ENCODE data around the gene OR1F1. TPM values are rescaled to one million over a fixed set of nuclear protein-coding genes. Genes with fewer than 3 reads are reported as not detected.
"Not testable (repeated sequence)": the region's sequence is repeated elsewhere in the genome, so short reads cannot be mapped to it uniquely, and the experiment has no call there.

The OR1F1 gene
- total RNA-seq, 1 experiment from 2014 or later: 0.44 TPM

DNA sequence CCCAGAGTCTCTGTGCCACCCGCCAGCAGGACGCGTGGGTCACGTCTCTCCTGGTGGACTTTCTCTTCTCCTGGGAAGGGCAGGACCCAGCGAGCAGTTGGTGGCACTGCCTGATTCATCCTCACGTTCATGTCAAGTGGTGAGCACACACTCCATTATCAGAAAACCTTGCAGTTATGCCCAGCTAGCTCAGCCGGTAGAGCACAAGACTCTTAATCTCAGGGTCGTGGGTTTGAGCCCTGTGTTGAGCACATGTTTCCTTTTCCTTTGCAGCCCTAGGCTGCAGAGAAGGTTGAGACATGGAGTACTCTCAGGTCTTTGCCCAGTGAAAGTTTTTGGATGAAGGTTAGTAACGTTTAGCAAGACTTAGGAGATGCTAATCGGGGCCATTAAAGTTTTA lies 8.0 kb downstream of the OR1F1 start (continued):
- TF ChIP-seq, protein P1, sequence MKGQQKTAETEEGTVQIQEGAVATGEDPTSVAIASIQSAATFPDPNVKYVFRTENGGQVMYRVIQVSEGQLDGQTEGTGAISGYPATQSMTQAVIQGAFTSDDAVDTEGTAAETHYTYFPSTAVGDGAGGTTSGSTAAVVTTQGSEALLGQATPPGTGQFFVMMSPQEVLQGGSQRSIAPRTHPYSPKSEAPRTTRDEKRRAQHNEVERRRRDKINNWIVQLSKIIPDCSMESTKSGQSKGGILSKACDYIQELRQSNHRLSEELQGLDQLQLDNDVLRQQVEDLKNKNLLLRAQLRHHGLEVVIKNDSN (CRISPR knock-in tag; IDR thresholded peaks at IDR 0.05): no peak
- TF ChIP-seq NFYB (CRISPR knock-in tag; conservative IDR thresholded peaks at IDR 0.05; ENCODE audit: low read depth) (no peak), ELF4 (CRISPR knock-in tag; IDR thresholded peaks at IDR 0.05; ENCODE audit: low read depth) (no peak), JUN (CRISPR knock-in tag; IDR thresholded peaks at IDR 0.05) (no peak), ZNF423 (CRISPR knock-in tag; IDR thresholded peaks at IDR 0.05) (no peak), ZNF219 (CRISPR knock-in tag; IDR thresholded peaks at IDR 0.05; ENCODE audit: borderline replicate concordance) (no peak), ETV6 (CRISPR knock-in tag; IDR thresholded peaks at IDR 0.05) (no peak)
- TF ChIP-seq, protein P2, sequence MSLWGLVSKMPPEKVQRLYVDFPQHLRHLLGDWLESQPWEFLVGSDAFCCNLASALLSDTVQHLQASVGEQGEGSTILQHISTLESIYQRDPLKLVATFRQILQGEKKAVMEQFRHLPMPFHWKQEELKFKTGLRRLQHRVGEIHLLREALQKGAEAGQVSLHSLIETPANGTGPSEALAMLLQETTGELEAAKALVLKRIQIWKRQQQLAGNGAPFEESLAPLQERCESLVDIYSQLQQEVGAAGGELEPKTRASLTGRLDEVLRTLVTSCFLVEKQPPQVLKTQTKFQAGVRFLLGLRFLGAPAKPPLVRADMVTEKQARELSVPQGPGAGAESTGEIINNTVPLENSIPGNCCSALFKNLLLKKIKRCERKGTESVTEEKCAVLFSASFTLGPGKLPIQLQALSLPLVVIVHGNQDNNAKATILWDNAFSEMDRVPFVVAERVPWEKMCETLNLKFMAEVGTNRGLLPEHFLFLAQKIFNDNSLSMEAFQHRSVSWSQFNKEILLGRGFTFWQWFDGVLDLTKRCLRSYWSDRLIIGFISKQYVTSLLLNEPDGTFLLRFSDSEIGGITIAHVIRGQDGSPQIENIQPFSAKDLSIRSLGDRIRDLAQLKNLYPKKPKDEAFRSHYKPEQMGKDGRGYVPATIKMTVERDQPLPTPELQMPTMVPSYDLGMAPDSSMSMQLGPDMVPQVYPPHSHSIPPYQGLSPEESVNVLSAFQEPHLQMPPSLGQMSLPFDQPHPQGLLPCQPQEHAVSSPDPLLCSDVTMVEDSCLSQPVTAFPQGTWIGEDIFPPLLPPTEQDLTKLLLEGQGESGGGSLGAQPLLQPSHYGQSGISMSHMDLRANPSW (CRISPR knock-in tag; conservative IDR thresholded peaks at IDR 0.05; ENCODE audit: low read depth): no peak
- TF ChIP-seq, protein P3, sequence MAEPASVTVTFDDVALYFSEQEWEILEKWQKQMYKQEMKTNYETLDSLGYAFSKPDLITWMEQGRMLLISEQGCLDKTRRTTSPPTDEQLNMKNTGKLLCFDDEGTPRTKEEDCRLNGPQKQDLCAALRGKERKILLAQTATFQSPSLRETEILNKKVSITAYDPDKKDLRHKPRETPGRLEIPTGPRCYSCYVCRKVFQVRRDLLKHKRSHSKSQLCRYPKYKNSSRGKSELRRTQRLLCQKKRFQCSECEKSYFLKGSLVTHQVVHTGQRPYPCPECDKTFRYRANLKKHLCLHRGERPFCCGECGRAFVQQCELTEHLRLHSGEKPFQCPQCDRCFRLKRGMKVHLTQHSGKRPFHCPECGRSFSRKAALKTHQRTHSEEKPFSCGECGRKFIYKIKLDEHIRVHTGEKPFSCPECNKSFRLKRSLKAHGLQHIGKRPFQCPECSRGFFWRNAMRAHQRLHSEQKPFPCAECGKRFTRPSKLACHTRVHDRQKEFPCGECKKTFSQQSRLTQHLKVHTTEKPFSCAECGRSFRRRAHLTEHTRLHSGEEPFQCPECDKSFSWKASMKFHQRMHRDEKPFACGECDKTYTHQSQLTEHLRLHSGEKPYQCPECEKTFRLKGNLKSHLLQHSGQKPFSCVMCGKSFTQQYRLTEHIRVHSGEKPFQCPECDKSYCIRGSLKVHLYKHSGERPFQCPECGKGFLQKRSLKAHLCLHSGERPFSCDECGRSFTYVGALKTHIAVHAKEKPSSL (CRISPR knock-in tag; conservative IDR thresholded peaks at IDR 0.05): no peak
- TF ChIP-seq, protein P4, sequence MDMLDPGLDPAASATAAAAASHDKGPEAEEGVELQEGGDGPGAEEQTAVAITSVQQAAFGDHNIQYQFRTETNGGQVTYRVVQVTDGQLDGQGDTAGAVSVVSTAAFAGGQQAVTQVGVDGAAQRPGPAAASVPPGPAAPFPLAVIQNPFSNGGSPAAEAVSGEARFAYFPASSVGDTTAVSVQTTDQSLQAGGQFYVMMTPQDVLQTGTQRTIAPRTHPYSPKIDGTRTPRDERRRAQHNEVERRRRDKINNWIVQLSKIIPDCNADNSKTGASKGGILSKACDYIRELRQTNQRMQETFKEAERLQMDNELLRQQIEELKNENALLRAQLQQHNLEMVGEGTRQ (CRISPR knock-in tag; IDR thresholded peaks at IDR 0.05): no peak

DNA sequence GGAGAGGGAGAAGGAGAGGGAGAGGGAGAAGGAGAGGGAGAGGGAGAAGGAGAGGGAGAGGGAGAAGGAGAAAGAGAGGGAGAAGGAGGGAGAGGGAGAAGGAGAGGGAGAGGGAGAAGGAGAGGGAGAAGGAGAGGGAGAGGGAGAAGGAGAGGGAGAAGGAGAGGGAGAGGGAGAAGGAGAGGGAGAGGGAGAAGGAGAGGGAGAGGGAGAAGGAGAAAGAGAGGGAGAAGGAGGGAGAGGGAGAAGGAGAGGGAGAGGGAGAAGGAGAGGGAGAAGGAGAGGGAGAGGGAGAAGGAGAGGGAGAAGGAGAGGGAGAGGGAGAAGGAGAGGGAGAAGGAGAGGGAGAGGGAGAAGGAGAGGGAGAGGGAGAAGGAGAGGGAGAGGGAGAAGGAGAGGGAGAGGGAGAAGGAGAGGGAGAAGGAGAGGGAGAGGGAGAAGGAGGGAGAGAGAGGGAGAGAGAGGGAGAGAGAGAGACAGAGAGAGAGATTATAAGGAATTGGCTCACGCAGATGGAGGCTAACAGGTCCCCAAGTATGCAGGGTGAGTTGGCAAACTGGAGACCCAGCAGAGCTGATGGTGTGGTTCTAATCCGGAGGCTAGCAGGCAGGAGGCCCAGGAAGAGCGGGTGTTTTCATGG lies 9.8 kb downstream of the OR1F1 start:
- CTCF ChIA-PET, ATAC-seq: not testable (repeated sequence)

DNA sequence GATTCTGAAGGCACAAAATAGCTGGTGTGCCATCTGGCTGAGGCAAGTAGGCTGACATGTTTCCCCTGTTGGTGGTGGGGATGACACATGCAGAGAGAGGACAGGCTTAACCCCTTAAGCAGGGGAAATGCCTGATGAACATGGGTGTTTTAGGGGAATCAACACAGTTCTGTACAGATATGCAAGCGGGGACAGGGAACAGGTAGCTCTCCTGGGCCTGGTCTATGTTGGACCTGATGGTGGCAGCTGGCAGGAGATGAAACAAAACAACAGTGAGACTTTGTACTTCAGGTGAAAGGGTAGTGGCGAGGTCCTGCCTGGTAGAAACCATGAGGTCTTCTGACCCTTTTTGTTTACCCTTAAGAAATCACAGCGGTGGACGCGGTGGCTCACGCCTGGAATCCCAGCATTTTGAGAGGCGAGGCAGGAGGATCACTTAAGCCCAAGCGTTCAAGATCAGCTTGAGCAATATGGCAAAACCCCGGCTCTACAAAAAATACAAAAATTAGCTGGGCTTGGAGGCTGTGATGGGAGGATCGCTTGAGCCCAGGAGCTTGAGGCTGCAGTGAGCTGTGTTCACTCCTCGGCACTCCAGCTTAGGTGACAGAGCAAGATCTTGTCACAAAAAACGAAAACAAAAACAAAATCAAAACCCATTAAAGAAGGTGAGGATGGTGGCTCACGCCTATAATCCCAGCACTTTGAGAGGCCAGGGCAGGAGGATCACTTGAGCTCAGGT lies 10.5 kb downstream of the OR1F1 start:
- ChIA-PET CTCF (no interaction called here), POLR2A (no interaction called here)
- no peaks in the 10 kb centered on the region for H3K36me3 Mint-ChIP-seq
- ATAC-seq: no peak
- H3K27ac Mint-ChIP-seq: no peak overlapping the region
- no peak overlapping the region for H3K4me3 Mint-ChIP-seq
- DNase-seq (ENCODE audit: low spot score): no peak
- H3K9me3 Mint-ChIP-seq: peaks cover 8% of the 10 kb centered on the region
- H3K27me3 Mint-ChIP-seq (ENCODE audit: low read depth): peaks cover 74% of the 10 kb centered on the region
- no peak for TF ChIP-seq RELA (CRISPR knock-in tag; IDR thresholded peaks at IDR 0.05; ENCODE audit: borderline replicate concordance)
- no peak for TF ChIP-seq NR2C2 (CRISPR knock-in tag; IDR thresholded peaks at IDR 0.05)
- no peak for TF ChIP-seq ZNF396 (CRISPR knock-in tag; IDR thresholded peaks at IDR 0.05; ENCODE audit: borderline replicate concordance)
- TF ChIP-seq, protein P5, sequence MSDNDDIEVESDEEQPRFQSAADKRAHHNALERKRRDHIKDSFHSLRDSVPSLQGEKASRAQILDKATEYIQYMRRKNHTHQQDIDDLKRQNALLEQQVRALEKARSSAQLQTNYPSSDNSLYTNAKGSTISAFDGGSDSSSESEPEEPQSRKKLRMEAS (CRISPR knock-in tag; IDR thresholded peaks at IDR 0.05): no peak
- TF ChIP-seq, protein P6, sequence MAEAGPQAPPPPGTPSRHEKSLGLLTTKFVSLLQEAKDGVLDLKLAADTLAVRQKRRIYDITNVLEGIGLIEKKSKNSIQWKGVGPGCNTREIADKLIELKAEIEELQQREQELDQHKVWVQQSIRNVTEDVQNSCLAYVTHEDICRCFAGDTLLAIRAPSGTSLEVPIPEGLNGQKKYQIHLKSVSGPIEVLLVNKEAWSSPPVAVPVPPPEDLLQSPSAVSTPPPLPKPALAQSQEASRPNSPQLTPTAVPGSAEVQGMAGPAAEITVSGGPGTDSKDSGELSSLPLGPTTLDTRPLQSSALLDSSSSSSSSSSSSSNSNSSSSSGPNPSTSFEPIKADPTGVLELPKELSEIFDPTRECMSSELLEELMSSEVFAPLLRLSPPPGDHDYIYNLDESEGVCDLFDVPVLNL (CRISPR knock-in tag; IDR thresholded peaks at IDR 0.05; ENCODE audit: borderline replicate concordance, low read depth): no peak
- no peak for TF ChIP-seq ZNF121 (CRISPR knock-in tag; IDR thresholded peaks at IDR 0.05)
- no peak for TF ChIP-seq ZNF671 (CRISPR knock-in tag; IDR thresholded peaks at IDR 0.05)
- TF ChIP-seq, protein P7, sequence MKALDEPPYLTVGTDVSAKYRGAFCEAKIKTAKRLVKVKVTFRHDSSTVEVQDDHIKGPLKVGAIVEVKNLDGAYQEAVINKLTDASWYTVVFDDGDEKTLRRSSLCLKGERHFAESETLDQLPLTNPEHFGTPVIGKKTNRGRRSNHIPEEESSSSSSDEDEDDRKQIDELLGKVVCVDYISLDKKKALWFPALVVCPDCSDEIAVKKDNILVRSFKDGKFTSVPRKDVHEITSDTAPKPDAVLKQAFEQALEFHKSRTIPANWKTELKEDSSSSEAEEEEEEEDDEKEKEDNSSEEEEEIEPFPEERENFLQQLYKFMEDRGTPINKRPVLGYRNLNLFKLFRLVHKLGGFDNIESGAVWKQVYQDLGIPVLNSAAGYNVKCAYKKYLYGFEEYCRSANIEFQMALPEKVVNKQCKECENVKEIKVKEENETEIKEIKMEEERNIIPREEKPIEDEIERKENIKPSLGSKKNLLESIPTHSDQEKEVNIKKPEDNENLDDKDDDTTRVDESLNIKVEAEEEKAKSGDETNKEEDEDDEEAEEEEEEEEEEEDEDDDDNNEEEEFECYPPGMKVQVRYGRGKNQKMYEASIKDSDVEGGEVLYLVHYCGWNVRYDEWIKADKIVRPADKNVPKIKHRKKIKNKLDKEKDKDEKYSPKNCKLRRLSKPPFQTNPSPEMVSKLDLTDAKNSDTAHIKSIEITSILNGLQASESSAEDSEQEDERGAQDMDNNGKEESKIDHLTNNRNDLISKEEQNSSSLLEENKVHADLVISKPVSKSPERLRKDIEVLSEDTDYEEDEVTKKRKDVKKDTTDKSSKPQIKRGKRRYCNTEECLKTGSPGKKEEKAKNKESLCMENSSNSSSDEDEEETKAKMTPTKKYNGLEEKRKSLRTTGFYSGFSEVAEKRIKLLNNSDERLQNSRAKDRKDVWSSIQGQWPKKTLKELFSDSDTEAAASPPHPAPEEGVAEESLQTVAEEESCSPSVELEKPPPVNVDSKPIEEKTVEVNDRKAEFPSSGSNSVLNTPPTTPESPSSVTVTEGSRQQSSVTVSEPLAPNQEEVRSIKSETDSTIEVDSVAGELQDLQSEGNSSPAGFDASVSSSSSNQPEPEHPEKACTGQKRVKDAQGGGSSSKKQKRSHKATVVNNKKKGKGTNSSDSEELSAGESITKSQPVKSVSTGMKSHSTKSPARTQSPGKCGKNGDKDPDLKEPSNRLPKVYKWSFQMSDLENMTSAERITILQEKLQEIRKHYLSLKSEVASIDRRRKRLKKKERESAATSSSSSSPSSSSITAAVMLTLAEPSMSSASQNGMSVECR (CRISPR knock-in tag; IDR thresholded peaks at IDR 0.05; ENCODE audit: borderline replicate concordance): no peak
- no peaks in the 10 kb centered on the region for H3K4me1 Mint-ChIP-seq

More for the DNA sequence above, 9.8 kb downstream of the OR1F1 start:
- H3K27me3 Mint-ChIP-seq (ENCODE audit: low read depth): peaks cover 74% of the 10 kb centered on the region
- H3K4me1 Mint-ChIP-seq; H3K36me3 Mint-ChIP-seq; POLR2A ChIA-PET; DNase-seq (ENCODE audit: low spot score); H3K4me3 Mint-ChIP-seq; H3K27ac Mint-ChIP-seq; H3K9me3 Mint-ChIP-seq: not testable (repeated sequence)

All from WTC11 (cell line).